NCI-H345 treated with DMSO at 0.1 percent for 48 hours (cell line): ENCODE data around the gene STON1.
A peak's percentile ranks its signal among the peaks of the same experiment; 100 is the strongest.
"Not testable (repeated sequence)": the region's sequence is repeated elsewhere in the genome, so short reads cannot be mapped to it uniquely, and the experiment has no call there.

Experiments
- DNase-seq: peaks from one replicate; lab custom pipeline; 2025; ENCODE audit not compliant: unreplicated experiment; lab: John Stamatoyannopoulos, UW

Gene STON1

GRCh38 chr2:48572816-48573215 is 42.9 kb downstream of the STON1 start:
- no peak for DNase-seq

GRCh38 chr2:48574353-48575287 is 44.7 kb downstream of the STON1 start:
- no peak for DNase-seq

GRCh38 chr2:48578313-48578712 is 48.4 kb downstream of the STON1 start:
- DNase-seq, result no peak

- no peak for DNase-seq
These were observed 54.0 kb downstream of the STON1 start for GRCh38 chr2:48583961-48584360.

- no peak for DNase-seq
These were observed 54.6 kb downstream of the STON1 start for GRCh38 chr2:48584551-48584950.

- no peak for DNase-seq
These were observed 56.5 kb downstream of the STON1 start for GRCh38 chr2:48586433-48586832.

- DNase-seq, result no peak
These were observed 57.6 kb downstream of the STON1 start for GRCh38 chr2:48587560-48587959.

GRCh38 chr2:48587961-48588360 is 58.0 kb downstream of the STON1 start:
- DNase-seq, result no peak

- DNase-seq, result no peak
These were observed 58.8 kb downstream of the STON1 start for GRCh38 chr2:48588745-48589144.

GRCh38 chr2:48589170-48589767 is 59.3 kb downstream of the STON1 start:
- no peak for DNase-seq

GRCh38 chr2:48590017-48590416 is 60.1 kb downstream of the STON1 start:
- no peak for DNase-seq

- no peak for DNase-seq
These were observed 62.1 kb downstream of the STON1 start for GRCh38 chr2:48592067-48592466.

GRCh38 chr2:48596751-48597150 is 66.8 kb downstream of the STON1 start:
- not testable (repeated sequence) for DNase-seq

- no peak for DNase-seq
These were observed 67.5 kb downstream of the STON1 start for GRCh38 chr2:48597492-48597891.

GRCh38 chr2:48600204-48600813 is 70.4 kb downstream of the STON1 start:
- DNase-seq, result peak; percentile 35

- DNase-seq, result no peak
These were observed 71.0 kb downstream of the STON1 start for GRCh38 chr2:48600917-48601316.

- no peak for DNase-seq
These were observed 71.4 kb downstream of the STON1 start for GRCh38 chr2:48601349-48601748.

- DNase-seq, result no peak
These were observed 75.7 kb downstream of the STON1 start for GRCh38 chr2:48605482-48606175.

- DNase-seq, result no peak
These were observed 77.5 kb downstream of the STON1 start for GRCh38 chr2:48607307-48608014.

- DNase-seq, result no peak
These were observed 83.3 kb downstream of the STON1 start for GRCh38 chr2:48613211-48613610.

- DNase-seq, result not testable (repeated sequence)
These were observed 84.6 kb downstream of the STON1 start for GRCh38 chr2:48614581-48614980.
